Neural cell (in vitro differentiated cells): ENCODE measurements around the gene CITED2.

ENCODE experiments used
- CTCF ChIP-seq: fragments of 450-650 bp; IDR thresholded peaks from 2 replicates; pipeline ENCODE4 v1.5.1; 2014; ENCODE audit warnings: antibody characterized with exemption, mild to moderate bottlenecking, moderate library complexity; ENCODE audit not compliant: poor library complexity, severe bottlenecking
- EZH2 ChIP-seq: fragments of 200-600, 300-800 bp; shearing (Covaris generic), sonication (generic); IDR thresholded peaks from 2 replicates; pipeline ENCODE4 v1.6.1; 2014; ENCODE audit warnings: antibody characterized with exemption, low read length, borderline replicate concordance, mild to moderate bottlenecking; ENCODE audit not compliant: insufficient read depth, poor library complexity, severe bottlenecking
- RAD21 ChIP-seq: fragments of 450-650 bp; conservative IDR thresholded peaks from 2 replicates; pipeline ENCODE4 v1.6.1; 2014; ENCODE audit warnings: antibody characterized with exemption, mild to moderate bottlenecking, moderate library complexity
- REST ChIP-seq: IDR thresholded peaks from 2 replicates; pipeline ENCODE4 v1.6.1; 2012; ENCODE audit warnings: borderline replicate concordance
- SMC3 ChIP-seq: fragments of 450-650 bp; conservative IDR thresholded peaks from 2 replicates; pipeline ENCODE4 v1.6.1; 2014; ENCODE audit warnings: antibody characterized with exemption, mild to moderate bottlenecking, moderate library complexity; ENCODE audit not compliant: poor library complexity

GRCh38 chr6:139378226-139378625 lies 3.8 kb upstream of the CITED2 start:
- TF ChIP-seq RAD21 (no peak), CTCF (no peak), EZH2 (no peak), REST (no peak), SMC3 (no peak)
